B cell (primary cell): Measurements from ENCODE around the gene TAF1B. TPM values are rescaled to one million over a fixed set of nuclear protein-coding genes. Genes with fewer than 3 reads are reported as not detected.

Experiments used
- ATAC-seq: fragments of 200-7000 bp; cut with Tn5 transposase; one replicate; pipeline ENCODE4 v1.10.0; 2021; ENCODE audit warnings: low read depth, mild to moderate bottlenecking, moderate number of reproducible peaks, moderate library complexity
- CTCF ChIA-PET: fragments of 350-600 bp; sonication (Branson Sonifier 250); formaldehyde crosslinking; loops from one replicate; lab custom pipeline; 2021; ENCODE audit warnings: antibody characterized with exemption, inconsistent platforms; lab: Charles Lee
- POLR2A ChIA-PET: fragments of 350-600 bp; sonication (Branson Sonifier 250); formaldehyde crosslinking; loops from one replicate; lab custom pipeline; 2021; ENCODE audit warnings: antibody characterized with exemption; lab: Charles Lee
- DNase-seq: peaks from one replicate; pipeline ENCODE4 v3.0.0; 2013
- H2AFZ ChIP-seq: 2 replicates; pipeline ENCODE4 v1.6.1; 2012; ENCODE audit warnings: mild to moderate bottlenecking, low read depth, low read length; ENCODE audit not compliant: insufficient read depth, poor library complexity, severe bottlenecking
- H3K27ac ChIP-seq, 2 donors: 1 replicate in 1 of 2; 2 replicates in 1 of 2; pipeline ENCODE4 v1.5.1; 2012 to 2013; ENCODE audit warnings: low read length in 2 of 2, mild to moderate bottlenecking in 2 of 2, moderate library complexity in 1 of 2
- H3K27me3 ChIP-seq, 4 experiments: fragments of 200-600 bp in 1 of 4; sonication (generic) in 1 of 4; replicated peaks in 1 of 4; 1 replicate in 2 of 4; 2 replicates in 2 of 4; pipeline versions ENCODE4 v1.6.1 to v1.7.0; 2013 to 2016; ENCODE audit warnings: low read length in 3 of 4, mild to moderate bottlenecking in 2 of 4, mixed read lengths in 1 of 4, moderate library complexity in 1 of 4; ENCODE audit not compliant: insufficient read depth in 4 of 4, control insufficient read depth in 3 of 4; ENCODE audit errors: control extremely low read depth in 1 of 4
- H3K36me3 ChIP-seq, 2 experiments: replicated peaks in 1 of 2; 1 replicate in 1 of 2; 2 replicates in 1 of 2; pipeline versions ENCODE4 v1.6.1 to v1.7.1; 2013; ENCODE audit warnings: low read length in 1 of 2; ENCODE audit not compliant: insufficient read depth in 2 of 2, control insufficient read depth in 1 of 2; ENCODE audit errors: control extremely low read depth in 1 of 2, extremely low read depth in 1 of 2
- H3K4me1 ChIP-seq, 2 donors: fragments of 200-600 bp in 1 of 2; sonication (generic) in 1 of 2; 1 replicate in 1 of 2; 2 replicates in 1 of 2; pipeline versions ENCODE4 v1.5.1 to v1.6.1; 2013 to 2017; ENCODE audit warnings: low read length in 2 of 2; ENCODE audit not compliant: control insufficient read depth in 2 of 2, insufficient read depth in 2 of 2
- H3K4me2 ChIP-seq: replicated peaks from 2 replicates; pipeline ENCODE3; 2012; ENCODE audit warnings: mild to moderate bottlenecking, low read depth, low read length; ENCODE audit not compliant: poor library complexity, severe bottlenecking
- H3K4me3 ChIP-seq, 5 experiments: fragments of 200-600 bp in 1 of 5; sonication (generic) in 1 of 5; 1 replicate in 3 of 5; 2 replicates in 2 of 5; pipeline versions ENCODE4 v1.5.1 to v1.7.0; 2011 to 2016; ENCODE audit warnings: low read length in 4 of 5, mild to moderate bottlenecking in 4 of 5, low read depth in 2 of 5, control low read depth in 1 of 5, moderate library complexity in 1 of 5; ENCODE audit not compliant: insufficient read depth in 1 of 5; ENCODE audit errors: control extremely low read depth in 1 of 5, extremely low read depth in 1 of 5
- H3K79me2 ChIP-seq: fragments of 200-600 bp; sonication (generic); one replicate; pipeline ENCODE4 v1.6.0; 2016; ENCODE audit warnings: low read length; ENCODE audit not compliant: control insufficient read depth, insufficient read depth
- H3K9ac ChIP-seq: fragments of 200-600 bp; sonication (generic); 2 replicates; pipeline ENCODE4 v1.6.1; 2017; ENCODE audit warnings: mild to moderate bottlenecking, low read length, moderate library complexity
- H3K9me3 ChIP-seq, 3 donors: one replicate each; pipeline versions ENCODE4 v1.6.1 to v1.7.1; 2013; ENCODE audit warnings: low read length in 2 of 3; ENCODE audit not compliant: control insufficient read depth in 2 of 3, insufficient read depth in 1 of 3; ENCODE audit errors: control extremely low read depth in 1 of 3
- H4K20me1 ChIP-seq: 2 replicates; pipeline ENCODE4 v1.6.0; 2012; ENCODE audit warnings: mild to moderate bottlenecking, low read length; ENCODE audit not compliant: insufficient read depth, control insufficient read depth, poor library complexity, severe bottlenecking
- H3K27ac Mint-ChIP-seq: one replicate; pipeline ENCODE4 v1.8.0; 2021; ENCODE audit warnings: mixed read lengths
- H3K27me3 Mint-ChIP-seq: one replicate; pipeline ENCODE4 v1.8.0; 2021; ENCODE audit warnings: mixed read lengths
- H3K4me1 Mint-ChIP-seq: one replicate; pipeline ENCODE4 v1.8.0; 2021; ENCODE audit warnings: mixed read lengths
- H3K4me3 Mint-ChIP-seq: one replicate; pipeline ENCODE4 v1.8.0; 2021; ENCODE audit warnings: mixed read lengths
- H3K9me3 Mint-ChIP-seq: one replicate; pipeline ENCODE4 v1.8.0; 2022; ENCODE audit warnings: mixed read lengths; ENCODE audit not compliant: insufficient read depth
- EZH2 ChIP-seq: IDR thresholded peaks from 2 replicates; pipeline ENCODE4 v1.6.1; 2012; ENCODE audit warnings: borderline replicate concordance, low read depth, mild to moderate bottlenecking, moderate library complexity, low read length; ENCODE audit not compliant: insufficient read depth, poor library complexity, severe bottlenecking
- WGBS: methylation state at CpG from one replicate; pipeline ENCODE4 v1.1.5; 2013; ENCODE audit warnings: missing lambda C conversion rate; ENCODE audit not compliant: insufficient coverage; 5-methylcytosine and 5-hydroxymethylcytosine counted together
- intact Hi-C: fragments of 100-400 bp; cut with micrococcal nuclease; formaldehyde crosslinking; loops from one replicate; pipeline ENCODE4 v1.10.0; 2022
- polyA plus RNA-seq: library from polyadenylated mRNA; depleted of rRNA; stranded (reverse); fragments of >200 nt; gene quantifications from 2 replicates; pipeline ENCODE4 v1.2.3, GENCODE V29; 2012
- total RNA-seq, 2 donors: library from RNA; stranded (reverse); fragments of 120-200 nt in 1 of 2; gene quantifications; 1 replicate in 1 of 2; 2 replicates in 1 of 2; pipeline versions ENCODE4 v1.2.3 to v1.2.4, GENCODE V29; 2013 to 2022
- TF ChIP-seq, protein P1 (sequence below): fragments of 200-600 bp; IDR thresholded peaks from one replicate; pipeline ENCODE4 v1.8.0; 2022; ENCODE audit warnings: antibody characterized with exemption, mild to moderate bottlenecking

The TAF1B gene
- total and polyA plus RNA-seq, 2 donors (not counting 1 experiment from before 2014, with no cell fraction given) = 4.5 to 25.5 TPM

DNA sequence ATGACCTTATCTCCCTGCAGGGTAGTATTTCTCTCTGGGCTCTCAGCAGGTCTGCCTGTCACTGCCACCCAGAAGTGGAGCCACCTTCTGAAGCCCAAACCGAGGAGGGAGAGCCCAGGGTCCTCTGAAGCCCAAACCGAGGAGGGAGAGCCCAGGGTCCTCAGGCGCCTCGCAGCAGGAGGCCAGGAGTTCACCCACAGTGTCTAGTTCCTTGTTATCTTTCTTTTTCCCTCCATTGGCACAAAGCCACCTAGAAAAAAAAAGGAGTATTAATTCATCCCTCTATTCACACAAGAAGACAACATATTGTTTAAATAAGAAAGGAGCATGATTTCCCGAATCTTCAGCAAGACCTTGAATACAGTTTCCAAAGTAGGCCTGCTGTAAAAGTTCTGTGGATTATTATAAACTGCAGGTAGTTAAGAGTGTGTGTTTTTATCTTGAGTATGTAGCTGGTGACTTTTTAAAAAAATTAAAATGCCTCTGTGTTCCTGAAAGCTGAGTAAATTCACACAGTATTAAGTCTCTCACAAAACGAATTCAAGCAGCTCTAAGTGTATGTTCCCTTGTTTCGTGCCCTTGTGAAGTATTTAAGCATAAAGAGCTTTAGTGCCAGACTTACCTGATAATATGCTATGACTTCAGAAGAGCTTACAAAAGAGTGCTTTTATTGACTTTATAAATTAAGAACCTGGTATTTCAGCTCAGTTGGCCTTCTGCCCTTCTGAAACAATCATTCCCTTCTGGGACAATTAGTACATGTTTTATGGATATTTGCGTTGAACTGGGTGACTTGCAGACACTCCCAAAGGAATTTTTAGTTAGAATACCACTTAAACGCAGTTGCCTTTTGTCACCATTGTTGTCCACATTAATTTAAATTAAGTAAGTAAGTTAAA, 96.6 kb downstream of the TAF1B start:
- 76% methylated on average over 3 of the region's 9 CpGs for WGBS
- no peaks in the 10 kb centered on the region for H3K4me1 ChIP-seq
- no peak for ATAC-seq
- Mint-ChIP-seq H3K4me1 (no peaks in the 10 kb centered on the region), H3K4me3 (no peak overlapping the region), H3K27me3 (peaks cover 8% of the 10 kb centered on the region), H3K9me3 (no peaks in the 10 kb centered on the region), H3K27ac (no peak overlapping the region)
- no peak for DNase-seq
- intact Hi-C loops = no loop called here
- H3K79me2 ChIP-seq = no peaks in the 10 kb centered on the region
- peaks cover 0 to 9% (median 0%) of the 10 kb centered on the region in 4 experiments for H3K27me3 ChIP-seq
- TF ChIP-seq EZH2 = no peak
- TF ChIP-seq, protein P1, sequence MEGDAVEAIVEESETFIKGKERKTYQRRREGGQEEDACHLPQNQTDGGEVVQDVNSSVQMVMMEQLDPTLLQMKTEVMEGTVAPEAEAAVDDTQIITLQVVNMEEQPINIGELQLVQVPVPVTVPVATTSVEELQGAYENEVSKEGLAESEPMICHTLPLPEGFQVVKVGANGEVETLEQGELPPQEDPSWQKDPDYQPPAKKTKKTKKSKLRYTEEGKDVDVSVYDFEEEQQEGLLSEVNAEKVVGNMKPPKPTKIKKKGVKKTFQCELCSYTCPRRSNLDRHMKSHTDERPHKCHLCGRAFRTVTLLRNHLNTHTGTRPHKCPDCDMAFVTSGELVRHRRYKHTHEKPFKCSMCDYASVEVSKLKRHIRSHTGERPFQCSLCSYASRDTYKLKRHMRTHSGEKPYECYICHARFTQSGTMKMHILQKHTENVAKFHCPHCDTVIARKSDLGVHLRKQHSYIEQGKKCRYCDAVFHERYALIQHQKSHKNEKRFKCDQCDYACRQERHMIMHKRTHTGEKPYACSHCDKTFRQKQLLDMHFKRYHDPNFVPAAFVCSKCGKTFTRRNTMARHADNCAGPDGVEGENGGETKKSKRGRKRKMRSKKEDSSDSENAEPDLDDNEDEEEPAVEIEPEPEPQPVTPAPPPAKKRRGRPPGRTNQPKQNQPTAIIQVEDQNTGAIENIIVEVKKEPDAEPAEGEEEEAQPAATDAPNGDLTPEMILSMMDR = no peak
- ChIA-PET CTCF (no interaction called here), POLR2A (no interaction called here)
- no peak overlapping the region for H3K27ac ChIP-seq
- no peaks in the 10 kb centered on the region for H3K9me3 ChIP-seq
- H3K4me2 ChIP-seq = no peak overlapping the region
- no peak overlapping the region for H2AFZ ChIP-seq
- no peak overlapping the region for H3K4me3 ChIP-seq
- no peaks in the 10 kb centered on the region for H4K20me1 ChIP-seq
- no peaks in the 10 kb centered on the region for H3K36me3 ChIP-seq
- H3K9ac ChIP-seq = no peak overlapping the region
